ENCODE measurements around the gene ABCC11. TPM values are rescaled to one million over a fixed set of nuclear protein-coding genes. Genes with fewer than 3 reads are reported as not detected.

ABCC11 gene
- total RNA-seq, 6 experiments from 2014 or later = 2.1 to 7.6 (median 3.3) TPM

- peaks cover 0 to 36% (median 20%) of the 10 kb centered on the region in 4 donors for H3K4me1 ChIP-seq
- no peaks in the 10 kb centered on the region for H3K27me3 ChIP-seq
- 36% methylated on average over 5 of the region's 5 CpGs for WGBS (ENCODE audit: insufficient coverage, low coverage, low lambda C conversion rate, missing lambda C conversion rate)
- H3K36me3 ChIP-seq = peaks cover 0 to 39% (median 17%) of the 10 kb centered on the region in 4 donors
- intact Hi-C loops (cut with DNase I) = loop anchor here in 1 of 2 donors (10.0 kb wide), 2 partner anchors 53 to 283 kb away; no protein-coding TSS in a partner anchor
- DNase-seq (no peak), ATAC-seq (peak; percentile 72 to 87 (median 76))
- TF ChIP-seq POLR2A (IDR thresholded peaks at IDR 0.05) (no peak), CTCF (IDR thresholded peaks at IDR 0.05) (no peak)
- H3K4me3 ChIP-seq = no peak overlapping the region
- no peaks in the 10 kb centered on the region for H3K9me3 ChIP-seq
- H3K27ac ChIP-seq = peak overlapping the region in 2 of 3 donors; percentile 16 to 59
These were observed 4.7 kb upstream of the ABCC11 start for GRCh38 chr16:48252013-48252412.

DNA sequence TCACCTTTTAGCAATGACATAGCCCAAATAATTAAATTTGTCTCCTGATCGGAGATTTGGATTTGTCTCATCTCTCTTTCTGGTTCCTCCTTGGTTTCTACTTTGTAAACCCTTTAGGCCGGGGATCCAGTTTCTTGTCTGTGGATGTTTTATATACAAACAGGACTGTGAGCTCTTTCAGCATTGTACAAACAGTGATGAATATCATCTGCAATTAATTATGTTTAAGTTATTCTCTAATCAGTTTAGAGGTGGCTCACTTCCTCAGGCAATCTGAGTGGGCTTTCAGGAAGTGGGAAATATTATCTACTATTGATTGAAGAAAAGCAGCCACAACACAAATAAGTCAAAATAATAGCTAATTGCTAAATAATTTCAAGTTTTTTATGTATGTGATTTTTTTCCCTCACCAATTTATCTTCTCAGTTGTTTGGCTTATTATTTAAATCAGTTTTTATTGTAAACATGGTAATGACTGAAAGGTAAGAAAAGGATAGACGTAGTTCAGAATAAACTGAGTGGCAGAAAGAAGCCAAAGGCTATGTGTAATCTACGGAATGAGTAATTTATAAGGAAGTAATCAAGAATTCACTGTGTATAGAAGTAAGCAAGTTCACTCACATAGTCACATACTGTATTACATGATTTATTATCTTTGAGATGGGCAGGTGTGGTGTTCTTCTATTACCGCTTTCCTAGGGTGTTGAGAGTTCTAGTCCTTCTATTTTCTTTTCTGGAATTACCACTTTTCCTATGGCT, 3.4 kb upstream of the ABCC11 start:
- Histone ChIP-seq H3K9me3 (no peaks in the 10 kb centered on the region), H3K27ac (peak overlapping the region in 1 of 3 donors; percentile 59)
- DNase-seq = no peak

GRCh38 chr16:48246066-48246465, 1.3 kb downstream of the ABCC11 start:
- Histone ChIP-seq H3K27ac (peak overlapping the region; percentile 92 to 95 (median 94)), H3K4me1 (peaks cover 0 to 35% (median 13%) of the 10 kb centered on the region in 4 donors), H3K36me3 (no peaks in the 10 kb centered on the region), H3K4me3 (peak overlapping the region; percentile 91 to 99 (median 94)), H3K27me3 (no peaks in the 10 kb centered on the region), H3K9me3 (no peaks in the 10 kb centered on the region)
- TF ChIP-seq POLR2A (IDR thresholded peaks at IDR 0.05) (peak; percentile 48), CTCF (IDR thresholded peaks at IDR 0.05) (no peak)
- ATAC-seq = peak; percentile 13 to 41 (median 20)
- WGBS (ENCODE audit: insufficient coverage, low coverage, low lambda C conversion rate, missing lambda C conversion rate) = 14% methylated on average over 2 of the region's 2 CpGs
- intact Hi-C loops (cut with DNase I) = no loop called here
- DNase-seq = no peak

More for the DNA sequence above, 3.4 kb upstream of the ABCC11 start:
- Histone ChIP-seq H3K4me1 (peaks cover 0 to 40% (median 21%) of the 10 kb centered on the region in 4 donors), H3K27me3 (no peaks in the 10 kb centered on the region), H3K4me3 (no peak overlapping the region), H3K36me3 (peaks cover 0 to 32% (median 15%) of the 10 kb centered on the region in 4 donors)
- WGBS (ENCODE audit: insufficient coverage, low coverage, low lambda C conversion rate, missing lambda C conversion rate) = 64% methylated on average over 5 of the region's 5 CpGs
- no peak for TF ChIP-seq CTCF (IDR thresholded peaks at IDR 0.05)
- no peak for TF ChIP-seq POLR2A (IDR thresholded peaks at IDR 0.05)
- intact Hi-C loops (cut with DNase I) = loop anchor here in 1 of 2 donors (10.0 kb wide), 2 partner anchors 54 to 284 kb away; no protein-coding TSS in a partner anchor
- ATAC-seq = peak in 1 of 4 donors; percentile 41

DNA sequence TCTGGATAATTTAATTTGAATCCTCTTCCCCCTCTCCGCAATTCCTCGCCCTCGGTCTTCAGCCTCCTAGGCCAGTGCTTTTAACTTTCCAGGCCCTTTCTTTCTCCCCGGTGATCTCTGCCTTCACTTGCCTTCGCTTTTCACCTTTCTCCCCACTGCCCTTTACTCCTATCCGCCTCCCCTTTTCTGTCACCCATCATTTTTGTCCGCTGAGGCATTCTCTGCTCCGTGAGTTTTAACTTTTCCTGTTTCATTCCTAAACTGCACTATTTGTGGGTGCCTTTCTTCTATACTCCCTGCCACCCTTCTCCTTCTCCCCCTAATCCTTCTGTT, 2.5 kb downstream of the ABCC11 start:
- peak overlapping the region; percentile 91 to 99 (median 94) for H3K4me3 ChIP-seq
- TF ChIP-seq POLR2A (IDR thresholded peaks at IDR 0.05) = no peak
- TF ChIP-seq CTCF (IDR thresholded peaks at IDR 0.05) = no peak
- H3K9me3 ChIP-seq = no peaks in the 10 kb centered on the region
- no peaks in the 10 kb centered on the region for H3K36me3 ChIP-seq
- ATAC-seq (no peak), DNase-seq (no peak)
- peak overlapping the region; percentile 92 to 95 (median 94) for H3K27ac ChIP-seq
- peaks cover 0 to 29% (median 5%) of the 10 kb centered on the region in 4 donors for H3K4me1 ChIP-seq
- no peaks in the 10 kb centered on the region for H3K27me3 ChIP-seq
- WGBS (ENCODE audit: insufficient coverage, low coverage, low lambda C conversion rate, missing lambda C conversion rate) = 5% methylated on average over 8 of the region's 8 CpGs
- intact Hi-C loops (cut with DNase I) = no loop called here

All from right lobe of liver (tissue), 6 donors.